SK-N-SH (cell line): ENCODE data around the gene PRSS16. TPM values are rescaled to one million over a fixed set of nuclear protein-coding genes. Genes with fewer than 3 reads are reported as not detected.

Experiments used
- CTCF ChIA-PET: fragments of 300-600, 350-600 bp; formaldehyde crosslinking; extraction: SDS; loops from one replicate; lab custom pipeline; 2021; lab: Yijun Ruan, JAX
- POLR2A ChIA-PET: fragments of 350-600 bp; sonication (Branson Sonifier 250); formaldehyde crosslinking; extraction: SDS; loops from one replicate; lab custom pipeline; 2020; ENCODE audit warnings: antibody characterized with exemption, inconsistent platforms; lab: Yijun Ruan, JAX
- DNase-seq: peaks from one replicate; pipeline ENCODE4 v3.0.0; 2012
- H2AFZ ChIP-seq: fragments of 200-600 bp; sonication (generic); 2 replicates; pipeline ENCODE4 v1.8.1; 2016; ENCODE audit warnings: antibody characterized with exemption, mild to moderate bottlenecking, low read depth
- H3F3A ChIP-seq: fragments of 200-600 bp; sonication (generic); replicated peaks from 2 replicates; pipeline ENCODE3; 2016; ENCODE audit warnings: antibody characterized with exemption, mild to moderate bottlenecking; ENCODE audit not compliant: insufficient read depth
- H3K27ac ChIP-seq, 2 experiments: fragments of 200-500 bp in 1 of 2; fragments of 200-600 bp in 1 of 2; sonication (Bioruptor generic) in 1 of 2; sonication (generic), shearing (Covaris generic) in 1 of 2; 2 replicates each; pipeline versions ENCODE4 v1.5.1 to v1.6.1; 2014 to 2016; ENCODE audit warnings: low read depth in 2 of 2, inconsistent platforms in 1 of 2, low read length in 1 of 2, mild to moderate bottlenecking in 1 of 2, mixed read lengths in 1 of 2
- H3K27me3 ChIP-seq: fragments of 200-600 bp; sonication (generic), shearing (Covaris generic); 2 replicates; pipeline ENCODE4 v1.6.1; 2016; ENCODE audit warnings: mixed run types; ENCODE audit not compliant: insufficient read depth
- H3K36me3 ChIP-seq, 2 experiments: fragments of 200-500 bp in 1 of 2; fragments of 200-600 bp in 1 of 2; sonication (Bioruptor generic) in 1 of 2; sonication (generic) in 1 of 2; replicated peaks in 1 of 2; 2 replicates each; pipeline versions ENCODE3 to v1.5.1; 2014 to 2016; ENCODE audit warnings: low read length in 1 of 2, mild to moderate bottlenecking in 1 of 2; ENCODE audit not compliant: insufficient read depth in 2 of 2, control insufficient read depth in 1 of 2
- H3K4me1 ChIP-seq, 2 experiments: fragments of 200-500 bp in 1 of 2; fragments of 200-600 bp in 1 of 2; sonication (Bioruptor generic) in 1 of 2; sonication (generic), shearing (Covaris generic) in 1 of 2; 2 replicates each; pipeline versions ENCODE4 v1.5.1 to v1.6.1; 2014 to 2016; ENCODE audit warnings: low read depth in 1 of 2, low read length in 1 of 2, mixed run types in 1 of 2; ENCODE audit not compliant: insufficient read depth in 2 of 2, control insufficient read depth in 1 of 2
- H3K4me2 ChIP-seq: fragments of 200-600 bp; sonication (generic), shearing (Covaris generic); 2 replicates; pipeline ENCODE4 v1.6.1; 2017; ENCODE audit warnings: mixed run types
- H3K4me3 ChIP-seq, 2 experiments: fragments of 200-500 bp in 1 of 2; fragments of 200-600 bp in 1 of 2; sonication (Bioruptor generic) in 1 of 2; sonication (generic), shearing (Covaris generic) in 1 of 2; 2 replicates each; pipeline versions ENCODE4 v1.5.1 to v1.8.1; 2014 to 2016; ENCODE audit warnings: low read depth in 2 of 2, inconsistent platforms in 1 of 2, low read length in 1 of 2, mild to moderate bottlenecking in 1 of 2, mixed read lengths in 1 of 2, moderate library complexity in 1 of 2
- H3K79me2 ChIP-seq: fragments of 200-600 bp; sonication (generic); 2 replicates; pipeline ENCODE4 v1.8.1; 2017; ENCODE audit warnings: mild to moderate bottlenecking; ENCODE audit not compliant: insufficient read depth
- H3K9ac ChIP-seq: fragments of 200-600 bp; sonication (generic); 2 replicates; pipeline ENCODE4 v1.6.1; 2017; ENCODE audit warnings: mixed run types
- H3K9me2 ChIP-seq: fragments of 200-600 bp; sonication (generic); 2 replicates; pipeline ENCODE4 v1.6.1; 2017; ENCODE audit warnings: mixed run types
- H3K9me3 ChIP-seq: fragments of 200-600 bp; sonication (generic); 2 replicates; pipeline ENCODE4 v1.6.1; 2017; ENCODE audit warnings: mixed run types, mild to moderate bottlenecking, moderate library complexity
- H4K20me1 ChIP-seq: fragments of 200-600 bp; sonication (generic); 2 replicates; pipeline ENCODE4 v1.6.1; 2017; ENCODE audit warnings: mild to moderate bottlenecking, mixed run types; ENCODE audit not compliant: insufficient read depth
- CHD2 ChIP-seq: fragments of 150-350 bp; IDR thresholded peaks from 2 replicates; pipeline ENCODE4 v1.6.1; 2018; ENCODE audit warnings: low read length; ENCODE audit not compliant: partially characterized antibody
- CTCF ChIP-seq: fragments of 200-600 bp; sonication (generic); IDR thresholded peaks from 2 replicates; pipeline ENCODE4 v1.6.1; 2017; ENCODE audit warnings: antibody characterized with exemption, mild to moderate bottlenecking, moderate library complexity
- FOXM1 ChIP-seq: IDR thresholded peaks from 2 replicates; pipeline ENCODE4 v1.4.0; 2012; ENCODE audit warnings: low read depth, mild to moderate bottlenecking
- GABPA ChIP-seq: IDR thresholded peaks from 2 replicates; pipeline ENCODE4 v1.4.0; 2012; ENCODE audit warnings: low read depth, mild to moderate bottlenecking
- MEF2A ChIP-seq: IDR thresholded peaks from 2 replicates; pipeline ENCODE4 v1.4.0; 2012; ENCODE audit warnings: low read depth, borderline replicate concordance
- NFIC ChIP-seq: IDR thresholded peaks from 2 replicates; pipeline ENCODE4 v1.4.0; 2012; ENCODE audit warnings: borderline replicate concordance
- RCOR1 ChIP-seq: fragments of 150-350 bp; IDR thresholded peaks from 2 replicates; pipeline ENCODE4 v1.6.1; 2017; ENCODE audit warnings: antibody characterized with exemption, low read length
- SIN3A ChIP-seq: IDR thresholded peaks from 2 replicates; pipeline ENCODE4 v1.6.1; 2012; ENCODE audit warnings: low read depth, mild to moderate bottlenecking, low read length, moderate library complexity, borderline replicate concordance
- SMC3 ChIP-seq: IDR thresholded peaks from 2 replicates; pipeline ENCODE4 v1.6.1; 2012; ENCODE audit warnings: low read depth, low read length, improper control_type of control experiment
- TAF1 ChIP-seq: IDR thresholded peaks from 2 replicates; pipeline ENCODE4 v1.6.1; 2012; ENCODE audit warnings: low read depth, mild to moderate bottlenecking, low read length, moderate library complexity, borderline replicate concordance
- TEAD4 ChIP-seq: IDR thresholded peaks from 2 replicates; pipeline ENCODE4 v1.4.0; 2012; ENCODE audit warnings: mild to moderate bottlenecking, borderline replicate concordance; ENCODE audit not compliant: insufficient read depth
- YY1 ChIP-seq: IDR thresholded peaks from 2 replicates; pipeline ENCODE4 v1.4.0; 2012; ENCODE audit warnings: low read depth, mild to moderate bottlenecking
- WGBS: methylation state at CpG from one replicate; pipeline ENCODE4 v1.1.6; 2017; ENCODE audit warnings: low lambda C conversion rate; 5-methylcytosine and 5-hydroxymethylcytosine counted together
- polyA plus RNA-seq, 3 experiments: library from polyadenylated mRNA; depleted of rRNA; stranded (reverse); fragments of >200 nt; gene quantifications; 2 replicates each; pipeline ENCODE4 v1.2.3, GENCODE V29; 2012
- TF ChIP-seq, protein P1 (sequence below): fragments of 150-350 bp; IDR thresholded peaks from 2 replicates; pipeline ENCODE4 v1.6.1; 2016; ENCODE audit warnings: mild to moderate bottlenecking, low read depth, low read length
- TF ChIP-seq, protein P2 (sequence below): IDR thresholded peaks from 2 replicates; pipeline ENCODE4; 2012

PRSS16 gene
- polyA plus RNA-seq, 1 of the 3 experiments (the other 2 are of a cell fraction) = 0.07 TPM

GRCh38 chr6:27267857-27268434 is 20.4 kb downstream of the PRSS16 start (continued):
- TF ChIP-seq, protein P1, sequence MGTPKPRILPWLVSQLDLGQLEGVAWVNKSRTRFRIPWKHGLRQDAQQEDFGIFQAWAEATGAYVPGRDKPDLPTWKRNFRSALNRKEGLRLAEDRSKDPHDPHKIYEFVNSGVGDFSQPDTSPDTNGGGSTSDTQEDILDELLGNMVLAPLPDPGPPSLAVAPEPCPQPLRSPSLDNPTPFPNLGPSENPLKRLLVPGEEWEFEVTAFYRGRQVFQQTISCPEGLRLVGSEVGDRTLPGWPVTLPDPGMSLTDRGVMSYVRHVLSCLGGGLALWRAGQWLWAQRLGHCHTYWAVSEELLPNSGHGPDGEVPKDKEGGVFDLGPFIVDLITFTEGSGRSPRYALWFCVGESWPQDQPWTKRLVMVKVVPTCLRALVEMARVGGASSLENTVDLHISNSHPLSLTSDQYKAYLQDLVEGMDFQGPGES = no peak
- TF ChIP-seq NFIC (no peak), CTCF (no peak), TEAD4 (no peak), MEF2A (no peak), TAF1 (no peak)

DNA sequence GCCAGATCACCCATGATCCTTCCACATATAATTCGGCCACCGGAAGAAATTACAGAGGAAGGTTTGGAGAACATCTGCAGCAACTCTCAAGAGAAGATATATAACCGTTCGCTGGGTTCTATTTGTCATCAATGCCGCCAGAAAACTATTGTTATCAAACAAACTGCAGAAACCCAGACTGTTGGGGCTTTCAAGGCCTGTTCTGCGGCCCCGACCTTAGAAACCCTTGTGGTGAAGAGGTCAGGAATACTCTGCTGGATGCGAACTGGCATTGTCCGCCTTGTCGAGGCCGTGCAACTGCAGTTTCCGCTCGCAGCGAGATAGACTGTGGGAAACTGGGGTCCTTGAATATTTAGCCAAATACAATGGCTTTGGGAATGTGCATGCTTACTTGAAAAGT is 21.3 kb downstream of the PRSS16 start:
- Histone ChIP-seq H3K4me2 (no peak overlapping the region), H3K36me3 (no peaks in the 10 kb centered on the region), H2AFZ (no peak overlapping the region)
- WGBS = 28% methylated on average over 11 of the region's 14 CpGs
- TF ChIP-seq GABPA (no peak), SMC3 (no peak), CHD2 (no peak), CTCF (no peak), FOXM1 (no peak), YY1 (no peak), SIN3A (no peak), RCOR1 (no peak)
- TF ChIP-seq, protein P2, sequence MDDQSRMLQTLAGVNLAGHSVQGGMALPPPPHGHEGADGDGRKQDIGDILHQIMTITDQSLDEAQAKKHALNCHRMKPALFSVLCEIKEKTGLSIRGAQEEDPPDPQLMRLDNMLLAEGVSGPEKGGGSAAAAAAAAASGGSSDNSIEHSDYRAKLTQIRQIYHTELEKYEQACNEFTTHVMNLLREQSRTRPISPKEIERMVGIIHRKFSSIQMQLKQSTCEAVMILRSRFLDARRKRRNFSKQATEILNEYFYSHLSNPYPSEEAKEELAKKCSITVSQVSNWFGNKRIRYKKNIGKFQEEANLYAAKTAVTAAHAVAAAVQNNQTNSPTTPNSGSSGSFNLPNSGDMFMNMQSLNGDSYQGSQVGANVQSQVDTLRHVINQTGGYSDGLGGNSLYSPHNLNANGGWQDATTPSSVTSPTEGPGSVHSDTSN = no peak
- TF ChIP-seq, all 33 proteins: peak for 0
- H4K20me1 ChIP-seq = no peaks in the 10 kb centered on the region
- H3K4me3 ChIP-seq = no peak overlapping the region
- CTCF ChIA-PET = no interaction called here
- H3K9me3 ChIP-seq = no peaks in the 10 kb centered on the region; the same call in 1 of the 2 replicates
- POLR2A ChIA-PET = no interaction called here
- no peak overlapping the region for H3K27ac ChIP-seq
- no peaks in the 10 kb centered on the region for H3K9me2 ChIP-seq
- no peaks in the 10 kb centered on the region for H3F3A ChIP-seq
- no peaks in the 10 kb centered on the region for H3K79me2 ChIP-seq
- H3K4me1 ChIP-seq = no peaks in the 10 kb centered on the region
- DNase-seq = no peak
- peaks cover 47% of the 10 kb centered on the region; the same call in 1 of the 2 replicates for H3K27me3 ChIP-seq
- no peak overlapping the region for H3K9ac ChIP-seq
